ENCODE results near the gene FTSJ3.
"Not testable (repeated sequence)": the region's sequence is repeated elsewhere in the genome, so short reads cannot be mapped to it uniquely, and the experiment has no call there.

The FTSJ3 gene

GRCh38 chr17:63843910-63844677, 16.6 kb upstream of the FTSJ3 start:
- Histone ChIP-seq H3K9me2 (replicated peaks; ENCODE audit: insufficient read depth, low read length) (no peaks in the 10 kb centered on the region), H3F3A (ENCODE audit: insufficient read depth) (peaks cover 17% of the 10 kb centered on the region), H3K4me3 (ENCODE audit: insufficient read depth, low read length, poor library complexity, severe bottlenecking) (peak overlapping the region; percentile 64), H3K9ac (ENCODE audit: low read length) (peak overlapping the region; percentile 45), H3K36me3 (ENCODE audit: low read length) (no peaks in the 10 kb centered on the region), H3K27me3 (ENCODE audit: low read length) (no peaks in the 10 kb centered on the region), H4K20me1 (ENCODE audit: low read depth, low read length) (no peaks in the 10 kb centered on the region), H2AFZ (ENCODE audit: low read depth, low read length, severe bottlenecking) (peak overlapping the region; percentile 68), H3K79me2 (ENCODE audit: insufficient read depth, low read length) (peaks cover 32% of the 10 kb centered on the region), H3K4me2 (ENCODE audit: low read depth, low read length, poor library complexity, severe bottlenecking) (peak overlapping the region; percentile 72), H3K9me3 (ENCODE audit: insufficient read depth, low read length) (peaks cover 7% of the 10 kb centered on the region; the same call in 1 of the 2 replicates), H3K27ac (ENCODE audit: low read depth, low read length) (peak overlapping the region; percentile 77)
- no peak for TF ChIP-seq EZH2phosphoT487 (conservative IDR thresholded peaks at IDR 0.05; ENCODE audit: low read length)

GRCh38 chr17:63843387-63843888, 16.0 kb upstream of the FTSJ3 start:
- H3K9me3 ChIP-seq (ENCODE audit: insufficient read depth, low read length); H3K9me2 ChIP-seq (replicated peaks; ENCODE audit: insufficient read depth, low read length); H4K20me1 ChIP-seq (ENCODE audit: low read depth, low read length); H3K27me3 ChIP-seq (ENCODE audit: low read length); H3K36me3 ChIP-seq (ENCODE audit: low read length): not testable (repeated sequence)
- Histone ChIP-seq H3K79me2 (ENCODE audit: insufficient read depth, low read length) (peaks cover 38% of the 10 kb centered on the region), H3K4me3 (ENCODE audit: insufficient read depth, low read length, poor library complexity, severe bottlenecking) (peak overlapping the region; percentile 64), H2AFZ (ENCODE audit: low read depth, low read length, severe bottlenecking) (peak overlapping the region; percentile 68), H3K4me2 (ENCODE audit: low read depth, low read length, poor library complexity, severe bottlenecking) (peak overlapping the region; percentile 72), H3K9ac (ENCODE audit: low read length) (peak overlapping the region; percentile 45), H3F3A (ENCODE audit: insufficient read depth) (peaks cover 17% of the 10 kb centered on the region), H3K27ac (ENCODE audit: low read depth, low read length) (peak overlapping the region; percentile 77)

- Histone ChIP-seq H3K79me2 (ENCODE audit: insufficient read depth, low read length) (peaks cover 45% of the 10 kb centered on the region), H3K36me3 (ENCODE audit: low read length) (no peaks in the 10 kb centered on the region), H3F3A (ENCODE audit: insufficient read depth) (peaks cover 17% of the 10 kb centered on the region), H3K4me3 (ENCODE audit: insufficient read depth, low read length, poor library complexity, severe bottlenecking) (peak within 1 kb of the TSS; percentile 83), H3K9me3 (ENCODE audit: insufficient read depth, low read length) (no peaks in the 10 kb centered on the region), H3K4me2 (ENCODE audit: low read depth, low read length, poor library complexity, severe bottlenecking) (peak within 1 kb of the TSS; percentile 88), H3K9ac (ENCODE audit: low read length) (peak within 1 kb of the TSS; percentile 91), H4K20me1 (ENCODE audit: low read depth, low read length) (no peaks in the 10 kb centered on the region; the same call in 1 of the 2 replicates), H3K27me3 (ENCODE audit: low read length) (no peaks in the 10 kb centered on the region), H3K9me2 (replicated peaks; ENCODE audit: insufficient read depth, low read length) (no peaks in the 10 kb centered on the region), H2AFZ (ENCODE audit: low read depth, low read length, severe bottlenecking) (peak within 1 kb of the TSS; percentile 68), H3K27ac (ENCODE audit: low read depth, low read length) (peak within 1 kb of the TSS; percentile 79)
- TF ChIP-seq, protein P1, sequence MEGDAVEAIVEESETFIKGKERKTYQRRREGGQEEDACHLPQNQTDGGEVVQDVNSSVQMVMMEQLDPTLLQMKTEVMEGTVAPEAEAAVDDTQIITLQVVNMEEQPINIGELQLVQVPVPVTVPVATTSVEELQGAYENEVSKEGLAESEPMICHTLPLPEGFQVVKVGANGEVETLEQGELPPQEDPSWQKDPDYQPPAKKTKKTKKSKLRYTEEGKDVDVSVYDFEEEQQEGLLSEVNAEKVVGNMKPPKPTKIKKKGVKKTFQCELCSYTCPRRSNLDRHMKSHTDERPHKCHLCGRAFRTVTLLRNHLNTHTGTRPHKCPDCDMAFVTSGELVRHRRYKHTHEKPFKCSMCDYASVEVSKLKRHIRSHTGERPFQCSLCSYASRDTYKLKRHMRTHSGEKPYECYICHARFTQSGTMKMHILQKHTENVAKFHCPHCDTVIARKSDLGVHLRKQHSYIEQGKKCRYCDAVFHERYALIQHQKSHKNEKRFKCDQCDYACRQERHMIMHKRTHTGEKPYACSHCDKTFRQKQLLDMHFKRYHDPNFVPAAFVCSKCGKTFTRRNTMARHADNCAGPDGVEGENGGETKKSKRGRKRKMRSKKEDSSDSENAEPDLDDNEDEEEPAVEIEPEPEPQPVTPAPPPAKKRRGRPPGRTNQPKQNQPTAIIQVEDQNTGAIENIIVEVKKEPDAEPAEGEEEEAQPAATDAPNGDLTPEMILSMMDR (IDR thresholded peaks at IDR 0.05; ENCODE audit: insufficient read depth, low read length, poor library complexity, severe bottlenecking) = no peak
- no peak for TF ChIP-seq EZH2phosphoT487 (conservative IDR thresholded peaks at IDR 0.05; ENCODE audit: low read length)
Measured at GRCh38 chr17:63842540-63843386, 15.3 kb upstream of the FTSJ3 start, which contains the start of gene SMARCD2. SMARCD2 (minus strand) TSS chr17:63842685; CDS start chr17:63842674, 11 bp downstream.

DNA sequence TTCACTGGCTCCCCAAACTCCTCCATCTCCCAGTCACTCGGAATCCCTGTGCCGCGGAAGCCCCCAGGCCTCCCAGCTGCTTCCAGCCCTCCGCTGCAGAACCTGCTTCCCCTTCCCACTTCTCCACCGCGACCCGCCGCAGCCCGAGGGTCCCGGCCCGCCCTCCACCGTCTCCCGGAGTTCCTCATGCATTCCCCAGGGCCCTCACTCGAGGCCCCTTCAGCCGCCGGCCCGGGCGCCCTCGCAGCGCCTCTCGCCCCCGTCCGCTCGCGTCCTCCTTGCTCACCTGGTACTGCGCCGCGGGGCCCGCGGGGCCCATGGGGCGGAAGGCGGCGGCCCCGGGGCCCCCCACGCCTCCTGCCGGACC, 14.7 kb upstream of the FTSJ3 start:
- Histone ChIP-seq H3K4me2 (ENCODE audit: low read depth, low read length, poor library complexity, severe bottlenecking) (peak overlapping the region; percentile 88), H3K27me3 (ENCODE audit: low read length) (no peaks in the 10 kb centered on the region), H3K4me3 (ENCODE audit: insufficient read depth, low read length, poor library complexity, severe bottlenecking) (peak overlapping the region; percentile 83), H2AFZ (ENCODE audit: low read depth, low read length, severe bottlenecking) (no peak overlapping the region), H3K9me2 (replicated peaks; ENCODE audit: insufficient read depth, low read length) (no peaks in the 10 kb centered on the region), H3K27ac (ENCODE audit: low read depth, low read length) (peak overlapping the region; percentile 79), H3F3A (ENCODE audit: insufficient read depth) (peaks cover 17% of the 10 kb centered on the region), H3K9me3 (ENCODE audit: insufficient read depth, low read length) (no peaks in the 10 kb centered on the region), H4K20me1 (ENCODE audit: low read depth, low read length) (no peaks in the 10 kb centered on the region; the same call in 1 of the 2 replicates), H3K36me3 (ENCODE audit: low read length) (no peaks in the 10 kb centered on the region), H3K9ac (ENCODE audit: low read length) (peak overlapping the region; percentile 91), H3K79me2 (ENCODE audit: insufficient read depth, low read length) (peaks cover 49% of the 10 kb centered on the region)
- no peak for TF ChIP-seq EZH2phosphoT487 (conservative IDR thresholded peaks at IDR 0.05; ENCODE audit: low read length)
- TF ChIP-seq, protein P1 (IDR thresholded peaks at IDR 0.05; ENCODE audit: insufficient read depth, low read length, poor library complexity, severe bottlenecking) = no peak
